H9 (cell line): Measurements from ENCODE around the gene SLC6A2. TPM values are rescaled to one million over a fixed set of nuclear protein-coding genes. Genes with fewer than 3 reads are reported as not detected.

Experiments
- DNase-seq: peaks from one replicate; pipeline ENCODE4 v3.0.0-alpha.2; 2017
- H2AFZ ChIP-seq: one replicate; pipeline ENCODE4 v1.6.1; 2013; ENCODE audit warnings: mild to moderate bottlenecking, low read length, control low read depth, moderate library complexity
- H2AK5ac ChIP-seq: 2 replicates; pipeline ENCODE4 v1.6.1; 2013; ENCODE audit warnings: low read length, control low read depth, mixed read lengths; ENCODE audit not compliant: insufficient read length
- H2BK120ac ChIP-seq: one replicate; pipeline ENCODE4 v1.6.1; 2013; ENCODE audit warnings: low read depth, mild to moderate bottlenecking, low read length, control low read depth, inconsistent platforms; ENCODE audit not compliant: poor library complexity, severe bottlenecking
- H2BK12ac ChIP-seq: 2 replicates; pipeline ENCODE4 v1.6.1; 2013; ENCODE audit warnings: low read length, control low read depth, mixed read lengths, low read depth; ENCODE audit not compliant: insufficient read length
- H2BK15ac ChIP-seq: 2 replicates; pipeline ENCODE4 v1.6.1; 2013; ENCODE audit warnings: low read depth, low read length, control low read depth
- H2BK20ac ChIP-seq: one replicate; pipeline ENCODE4 v1.6.1; 2013; ENCODE audit warnings: low read depth, mild to moderate bottlenecking, low read length, control low read depth, inconsistent platforms; ENCODE audit not compliant: poor library complexity, severe bottlenecking
- H2BK5ac ChIP-seq: 2 replicates; pipeline ENCODE4 v1.6.1; 2013; ENCODE audit warnings: low read length, control low read depth, mixed read lengths; ENCODE audit not compliant: insufficient read length
- H3K14ac ChIP-seq: 2 replicates; pipeline ENCODE4 v1.6.1; 2013; ENCODE audit warnings: low read length, control low read depth; ENCODE audit not compliant: insufficient read depth
- H3K18ac ChIP-seq: 2 replicates; pipeline ENCODE4 v1.6.1; 2013; ENCODE audit warnings: low read depth, mild to moderate bottlenecking, mixed read lengths, low read length, control low read depth; ENCODE audit not compliant: insufficient read length
- H3K23ac ChIP-seq: 2 replicates; pipeline ENCODE4 v1.6.1; 2013; ENCODE audit warnings: low read length, control low read depth, mixed read lengths, low read depth; ENCODE audit not compliant: insufficient read length
- H3K23me2 ChIP-seq: 2 replicates; pipeline ENCODE4 v1.6.1; 2013; ENCODE audit warnings: low read depth, mild to moderate bottlenecking, mixed read lengths, low read length, control low read depth; ENCODE audit not compliant: insufficient read length, poor library complexity, severe bottlenecking
- H3K27ac ChIP-seq: 2 replicates; pipeline ENCODE4 v1.5.1; 2013; ENCODE audit warnings: low read length, control low read depth, mixed read lengths, low read depth; ENCODE audit not compliant: insufficient read length
- H3K27me3 ChIP-seq: 2 replicates; pipeline ENCODE4 v1.6.1; 2013; ENCODE audit warnings: low read length, control low read depth, inconsistent platforms; ENCODE audit not compliant: insufficient read depth
- H3K4ac ChIP-seq: 2 replicates; pipeline ENCODE4 v1.6.1; 2013; ENCODE audit warnings: low read depth, mild to moderate bottlenecking, control low read depth, inconsistent platforms, low read length, moderate library complexity
- H3K4me1 ChIP-seq: 2 replicates; pipeline ENCODE4 v1.6.1; 2013; ENCODE audit warnings: low read length, control low read depth, inconsistent platforms; ENCODE audit not compliant: insufficient read depth
- H3K4me2 ChIP-seq: 2 replicates; pipeline ENCODE4 v1.6.1; 2013; ENCODE audit warnings: low read length, control low read depth, mixed read lengths; ENCODE audit not compliant: insufficient read length, insufficient read depth
- H3K56ac ChIP-seq: 2 replicates; pipeline ENCODE4 v1.6.1; 2013; ENCODE audit warnings: low read depth, mild to moderate bottlenecking, mixed read lengths, low read length, control low read depth; ENCODE audit not compliant: insufficient read length
- H3K79me1 ChIP-seq: 2 replicates; pipeline ENCODE4 v1.6.1; 2013; ENCODE audit warnings: low read depth, mild to moderate bottlenecking, moderate library complexity, low read length, control low read depth, inconsistent platforms; ENCODE audit not compliant: insufficient read depth, poor library complexity, severe bottlenecking
- H3K79me2 ChIP-seq: 2 replicates; pipeline ENCODE4 v1.6.1; 2013; ENCODE audit warnings: low read length, control low read depth, inconsistent platforms; ENCODE audit not compliant: insufficient read depth
- H3K9ac ChIP-seq: 2 replicates; pipeline ENCODE4 v1.6.1; 2013; ENCODE audit warnings: low read length, control low read depth, mixed read lengths; ENCODE audit not compliant: insufficient read length; ENCODE audit errors: extremely low read depth
- H3K9me3 ChIP-seq: one replicate; pipeline ENCODE4 v1.6.1; 2013; ENCODE audit warnings: low read depth, low read length, inconsistent platforms; ENCODE audit not compliant: control insufficient read depth
- H3T11ph ChIP-seq: one replicate; pipeline ENCODE4 v1.6.1; 2013; ENCODE audit warnings: mild to moderate bottlenecking, low read length, control low read depth, inconsistent platforms
- H4K20me1 ChIP-seq: one replicate; pipeline ENCODE4 v1.6.1; 2013; ENCODE audit not compliant: control insufficient read depth, insufficient read length, insufficient read depth
- H4K5ac ChIP-seq: 2 replicates; pipeline ENCODE4 v1.6.1; 2013; ENCODE audit warnings: low read depth, mild to moderate bottlenecking, mixed read lengths, low read length, control low read depth; ENCODE audit not compliant: insufficient read length
- H4K8ac ChIP-seq: replicated peaks from 2 replicates; pipeline ENCODE4 v1.6.1; 2013; ENCODE audit warnings: low read length, control low read depth, mixed read lengths, low read depth; ENCODE audit not compliant: insufficient read length
- H4K91ac ChIP-seq: 2 replicates; pipeline ENCODE4 v1.6.1; 2013; ENCODE audit warnings: low read depth, mild to moderate bottlenecking, moderate library complexity, mixed read lengths, low read length, control low read depth; ENCODE audit not compliant: insufficient read length
- H3K27ac Mint-ChIP-seq, 3 experiments: 2 replicates in 2 of 3; 3 replicates in 1 of 3; pipeline ENCODE4 v1.8.0; 2020 to 2021; ENCODE audit warnings: mixed read lengths in 3 of 3, mild to moderate bottlenecking in 1 of 3, moderate library complexity in 1 of 3
- H3K27me3 Mint-ChIP-seq: 2 replicates; pipeline ENCODE4 v1.8.0; 2021; ENCODE audit warnings: low read depth, mild to moderate bottlenecking, moderate library complexity, mixed read lengths
- H3K36me3 Mint-ChIP-seq, 3 experiments: 2 replicates in 2 of 3; 3 replicates in 1 of 3; pipeline ENCODE4 v1.8.0; 2020 to 2021; ENCODE audit warnings: low read depth in 3 of 3, mixed read lengths in 3 of 3; ENCODE audit not compliant: insufficient read depth in 1 of 3
- H3K4me1 Mint-ChIP-seq, 2 experiments: 2 replicates each; pipeline ENCODE4 v1.8.0; 2020; ENCODE audit warnings: mixed read lengths in 2 of 2
- H3K4me3 Mint-ChIP-seq, 2 experiments: 2 replicates in 1 of 2; 3 replicates in 1 of 2; pipeline ENCODE4 v1.8.0; 2020 to 2021; ENCODE audit warnings: mild to moderate bottlenecking in 2 of 2, mixed read lengths in 2 of 2, moderate library complexity in 1 of 2
- H3K9me3 Mint-ChIP-seq, 2 experiments: 2 replicates in 1 of 2; 3 replicates in 1 of 2; pipeline ENCODE4 v1.8.0; 2020; ENCODE audit warnings: mild to moderate bottlenecking in 2 of 2, mixed read lengths in 2 of 2, moderate library complexity in 1 of 2
- CTCF ChIP-seq: fragments of 200-600 bp; sonication (generic); conservative IDR thresholded peaks from 3 replicates; pipeline ENCODE4 v1.8.0; 2021; ENCODE audit warnings: antibody characterized with exemption, mild to moderate bottlenecking
- WGBS: extraction: QIAGEN DNeasy Blood & Tissue Kit; methylation state at CpG from one replicate; pipeline ENCODE4 v1.1.7; 2013; ENCODE audit warnings: missing lambda C conversion rate, low lambda C conversion rate, mixed read lengths; ENCODE audit not compliant: insufficient read length; ENCODE audit errors: extremely low coverage; 5-methylcytosine and 5-hydroxymethylcytosine counted together
- total RNA-seq: library from RNA; stranded (reverse); gene quantifications from 2 replicates; pipeline ENCODE4 v1.2.1, GENCODE V29; 2021

SLC6A2 gene
- total RNA-seq, 1 experiment from 2014 or later = 0.24 TPM

GRCh38 chr16:55685973-55686372 is 30.2 kb downstream of the SLC6A2 start:
- Histone ChIP-seq H4K91ac (no peak overlapping the region), H4K8ac (no peak overlapping the region), H2BK15ac (no peak overlapping the region), H2AFZ (no peak overlapping the region), H2BK20ac (no peak overlapping the region), H3K4me1 (peaks cover 4% of the 10 kb centered on the region; the same call in 1 of the 2 replicates), H3K14ac (no peak overlapping the region), H3K23me2 (no peaks in the 10 kb centered on the region), H3K23ac (no peak overlapping the region), H3T11ph (no peak overlapping the region), H3K9ac (no peak overlapping the region), H3K4ac (no peak overlapping the region), H3K79me1 (no peaks in the 10 kb centered on the region), H2BK120ac (no peak overlapping the region), H3K27ac (no peak overlapping the region), H3K9me3 (no peaks in the 10 kb centered on the region), H2AK5ac (no peak overlapping the region), H4K5ac (no peak overlapping the region), H4K20me1 (no peaks in the 10 kb centered on the region), H3K18ac (no peak overlapping the region), H3K79me2 (no peaks in the 10 kb centered on the region), H3K4me2 (no peak overlapping the region), H2BK5ac (no peak overlapping the region), H2BK12ac (no peak overlapping the region), H3K27me3 (no peaks in the 10 kb centered on the region), H3K56ac (no peak overlapping the region)
- Mint-ChIP-seq H3K27me3 (peaks cover 14% of the 10 kb centered on the region), H3K27ac (no peak overlapping the region), H3K36me3 (no peaks in the 10 kb centered on the region; a peak in 2 of 7 replicates), H3K4me3 (no peak overlapping the region), H3K9me3 (no peaks in the 10 kb centered on the region; a peak in 2 of 5 replicates), H3K4me1 (peaks cover 11 to 18% of the 10 kb centered on the region in 2 experiments; a peak in 3 of 4 replicates)
- DNase-seq = no peak
- no CpG with 5 or more reads among the region's 1 CpG for WGBS
- no peak for TF ChIP-seq CTCF
